HEK293 (cell line): ENCODE data around the gene SOX21.

Source experiments
- SCRT2 ChIP-seq: fragments of 450-650 bp; formaldehyde crosslinking; IDR thresholded peaks from 2 replicates; pipeline ENCODE4 v1.5.1; 2016; ENCODE audit warnings: missing biosample characterization, missing genetic modification characterization
- ZBTB7A ChIP-seq: fragments of 450-650 bp; formaldehyde crosslinking; IDR thresholded peaks from 2 replicates; pipeline ENCODE4 v1.5.1; 2016; ENCODE audit warnings: low read depth, missing biosample characterization, missing genetic modification characterization

DNA sequence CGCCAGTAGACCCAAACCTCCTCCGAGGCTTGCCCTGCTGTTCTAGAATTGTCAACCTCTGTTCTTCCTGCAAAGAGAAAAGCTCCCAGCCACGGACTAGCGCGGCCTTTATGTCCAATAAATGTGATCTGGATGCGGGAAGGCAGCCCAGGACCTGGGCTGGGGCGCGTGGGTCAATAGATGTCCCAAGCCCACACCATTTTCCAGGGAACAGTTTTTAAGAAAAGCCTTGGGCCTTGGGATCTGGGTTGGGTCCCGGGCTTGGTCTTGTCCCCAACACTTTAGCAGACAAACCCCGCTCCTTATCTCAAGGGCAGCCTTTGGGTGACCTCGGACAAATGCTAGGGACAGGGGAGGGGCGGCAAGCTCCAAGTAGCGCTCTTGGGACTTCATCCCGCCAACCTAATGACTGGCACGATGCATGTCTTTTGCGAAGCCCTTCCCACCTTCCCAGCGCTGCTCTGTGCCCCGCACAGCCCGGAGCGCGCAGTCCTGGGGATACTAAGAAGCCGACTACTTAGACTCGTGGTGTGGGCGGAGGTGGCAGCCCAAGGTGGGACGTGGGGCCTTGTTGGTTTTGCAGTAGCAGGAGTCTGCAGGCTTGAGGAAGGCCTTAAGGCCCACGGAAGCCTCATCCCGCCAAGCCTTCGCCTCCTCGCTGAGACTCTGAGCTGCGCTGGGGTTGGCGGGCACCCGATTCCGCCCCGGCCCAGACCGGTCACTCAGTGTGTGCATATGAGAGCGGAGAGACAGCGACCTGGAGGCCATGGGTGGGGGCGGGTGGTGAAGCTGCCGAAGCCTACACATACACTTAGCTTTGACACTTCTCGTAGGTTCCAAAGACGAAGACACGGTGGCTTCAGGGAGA is 10.8 kb downstream of the SOX21 start:
- TF ChIP-seq SCRT2 (tag by site-specific recombination) (no peak), ZBTB7A (tag by site-specific recombination) (no peak)
